ENCODE results near the gene LARGE2.

DNA sequence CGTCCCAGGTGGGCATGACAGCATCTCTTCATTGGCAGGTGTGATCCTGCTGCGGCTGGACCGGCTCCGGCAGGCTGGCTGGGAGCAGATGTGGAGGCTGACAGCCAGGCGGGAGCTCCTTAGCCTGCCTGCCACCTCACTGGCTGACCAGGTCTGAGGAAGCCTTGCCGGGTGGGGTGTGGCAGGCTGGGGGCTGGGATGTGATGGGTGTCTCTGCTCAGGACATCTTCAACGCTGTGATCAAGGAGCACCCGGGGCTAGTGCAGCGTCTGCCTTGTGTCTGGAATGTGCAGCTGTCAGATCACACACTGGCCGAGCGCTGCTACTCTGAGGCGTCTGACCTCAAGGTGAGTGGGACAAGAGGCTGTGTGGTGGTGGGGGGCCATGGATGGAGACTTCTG is 3.5 kb downstream of the LARGE2 start:
- TF ChIP-seq, protein P1, sequence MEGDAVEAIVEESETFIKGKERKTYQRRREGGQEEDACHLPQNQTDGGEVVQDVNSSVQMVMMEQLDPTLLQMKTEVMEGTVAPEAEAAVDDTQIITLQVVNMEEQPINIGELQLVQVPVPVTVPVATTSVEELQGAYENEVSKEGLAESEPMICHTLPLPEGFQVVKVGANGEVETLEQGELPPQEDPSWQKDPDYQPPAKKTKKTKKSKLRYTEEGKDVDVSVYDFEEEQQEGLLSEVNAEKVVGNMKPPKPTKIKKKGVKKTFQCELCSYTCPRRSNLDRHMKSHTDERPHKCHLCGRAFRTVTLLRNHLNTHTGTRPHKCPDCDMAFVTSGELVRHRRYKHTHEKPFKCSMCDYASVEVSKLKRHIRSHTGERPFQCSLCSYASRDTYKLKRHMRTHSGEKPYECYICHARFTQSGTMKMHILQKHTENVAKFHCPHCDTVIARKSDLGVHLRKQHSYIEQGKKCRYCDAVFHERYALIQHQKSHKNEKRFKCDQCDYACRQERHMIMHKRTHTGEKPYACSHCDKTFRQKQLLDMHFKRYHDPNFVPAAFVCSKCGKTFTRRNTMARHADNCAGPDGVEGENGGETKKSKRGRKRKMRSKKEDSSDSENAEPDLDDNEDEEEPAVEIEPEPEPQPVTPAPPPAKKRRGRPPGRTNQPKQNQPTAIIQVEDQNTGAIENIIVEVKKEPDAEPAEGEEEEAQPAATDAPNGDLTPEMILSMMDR (IDR thresholded peaks at IDR 0.05) = no peak
- no peak for TF ChIP-seq POLR2A (IDR thresholded peaks at IDR 0.05)

Data from right lobe of liver (tissue), 4 donors.